HG03175 (cell line): ENCODE measurements around the gene ARHGAP33.
"Not testable (repeated sequence)": the region's sequence is repeated elsewhere in the genome, so short reads cannot be mapped to it uniquely, and the experiment has no call there.

ENCODE experiments used
- ATAC-seq: cut with Tn5 transposase; IDR thresholded peaks from one replicate; pipeline ENCODE4 v1.9.1; 2021; ENCODE audit warnings: mild to moderate bottlenecking, moderate library complexity; ENCODE audit not compliant: unreplicated experiment

ARHGAP33 gene

DNA sequence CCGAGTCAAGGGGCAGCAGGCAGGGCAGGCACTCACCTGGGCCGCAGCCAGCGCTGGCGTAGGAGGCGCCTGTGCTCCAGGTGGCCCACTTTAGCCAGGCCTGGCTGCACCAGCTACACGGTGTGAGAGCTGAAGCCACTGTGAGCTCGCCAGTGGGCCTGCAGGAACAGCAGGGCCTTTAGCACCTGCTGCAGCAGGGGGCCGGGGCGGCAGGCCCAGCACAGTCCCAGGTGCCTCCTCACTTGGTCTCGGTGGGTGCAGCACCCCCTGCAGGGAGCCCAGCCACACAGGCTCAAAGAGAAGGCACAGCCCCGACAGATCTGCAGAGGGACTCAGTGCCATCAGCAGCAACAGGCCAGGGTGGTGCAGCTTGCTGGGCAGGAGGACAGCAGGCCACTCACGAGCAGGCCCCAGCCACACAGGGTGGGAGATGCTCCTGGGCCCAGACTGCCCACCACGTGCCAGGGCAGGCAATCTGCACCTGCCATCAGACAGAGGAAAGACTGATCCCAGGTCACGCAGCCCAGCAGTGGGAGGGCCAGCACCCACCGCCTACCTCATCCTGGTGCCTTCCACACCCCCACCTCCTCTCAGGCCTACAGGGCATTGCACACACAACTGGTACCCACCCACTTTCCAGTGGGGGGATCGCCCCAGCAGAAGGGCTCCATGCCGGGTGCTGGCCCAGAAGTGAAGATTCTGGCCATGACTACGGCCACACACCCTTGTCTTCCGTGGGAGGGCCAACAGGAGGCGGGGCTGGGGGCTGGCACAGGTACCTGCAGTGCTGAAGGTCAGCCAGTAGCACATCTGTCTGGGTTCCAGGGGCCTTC lies 15.8 kb downstream of the ARHGAP33 start:
- no peak for ATAC-seq

DNA sequence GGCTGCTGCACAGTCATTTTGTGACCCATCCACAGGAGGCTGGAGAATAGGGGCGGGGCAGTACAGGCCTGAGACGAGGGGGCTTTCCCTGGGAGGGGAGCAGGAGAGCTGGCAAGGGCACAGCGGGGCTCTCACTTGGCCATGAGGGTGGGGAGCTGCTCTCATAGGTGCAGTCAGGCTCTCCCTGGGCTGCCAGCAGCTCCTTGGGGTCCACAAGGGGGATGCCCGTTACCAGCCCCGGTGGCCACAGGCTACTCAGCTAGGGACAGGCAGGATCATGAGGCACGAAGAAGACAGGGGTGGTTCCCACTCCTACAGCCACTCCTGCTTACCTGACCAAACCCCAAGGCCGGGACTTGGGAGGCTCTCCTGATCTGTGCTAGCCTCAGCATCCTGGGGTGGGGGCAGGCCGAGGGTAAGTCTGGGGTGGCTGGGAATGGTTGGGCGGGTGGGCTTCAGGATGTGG lies 16.5 kb downstream of the ARHGAP33 start:
- no peak for ATAC-seq

- ATAC-seq = no peak
These were observed 16.9 kb downstream of the ARHGAP33 start for GRCh38 chr19:35792312-35792711.

DNA sequence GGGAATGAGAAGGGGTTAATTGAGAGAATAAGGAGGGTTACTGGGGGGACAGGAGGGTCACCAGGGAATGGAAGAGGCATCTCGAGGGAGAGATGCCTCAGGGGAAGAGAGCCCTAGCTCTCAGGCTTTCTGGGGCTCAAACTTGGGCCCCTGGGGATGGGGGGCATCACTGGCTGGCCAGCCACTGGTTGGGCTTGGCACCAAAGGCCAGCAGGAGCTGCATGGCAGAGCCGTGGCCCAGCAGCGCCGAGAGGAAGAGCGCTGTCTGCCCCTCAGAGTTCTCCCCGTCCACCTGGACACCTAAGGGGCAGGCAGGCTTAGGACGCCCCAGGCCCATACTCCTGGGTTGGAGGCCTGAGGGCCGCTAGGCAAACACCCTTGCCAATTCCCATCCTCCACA lies 17.5 kb downstream of the ARHGAP33 start:
- ATAC-seq = no peak

DNA sequence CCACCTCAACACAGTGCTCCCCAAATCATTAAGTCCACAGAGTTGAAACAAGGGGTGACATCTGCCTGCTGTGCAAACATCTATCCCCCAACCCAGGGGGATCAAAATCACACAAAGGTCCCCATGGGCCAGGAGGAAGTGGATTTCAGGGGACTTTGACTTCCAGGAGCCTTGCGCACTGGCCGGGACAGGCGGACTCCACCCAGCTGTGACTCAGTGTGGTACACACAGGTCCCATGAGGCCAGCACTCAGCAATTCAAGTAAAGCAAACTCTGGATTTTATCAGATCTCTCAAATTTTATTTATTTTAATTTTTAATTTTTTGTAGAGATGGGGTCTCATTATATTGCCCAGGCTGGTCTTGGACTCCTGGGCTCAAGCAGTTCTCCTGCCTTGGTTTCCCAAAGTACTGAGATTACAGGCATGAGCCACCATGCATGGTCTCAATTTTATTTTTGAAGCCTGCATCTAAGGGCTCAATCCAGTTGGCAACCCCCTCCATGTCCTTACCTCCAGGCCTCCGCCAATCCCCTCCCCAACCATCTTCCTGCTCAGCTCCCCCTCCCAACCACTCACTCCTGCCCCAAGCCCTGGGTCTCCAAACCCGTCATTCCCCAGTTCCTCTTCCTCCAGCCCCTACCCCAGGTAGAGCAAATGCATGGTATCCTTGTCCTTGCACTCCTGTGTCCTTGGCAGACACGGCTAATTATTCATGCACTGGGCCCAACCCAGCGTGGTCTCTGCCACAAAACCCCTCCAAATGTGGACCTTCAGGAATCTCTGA lies 18.2 kb downstream of the ARHGAP33 start:
- no peak for ATAC-seq

GRCh38 chr19:35795564-35795963 lies 20.2 kb downstream of the ARHGAP33 start:
- ATAC-seq = not testable (repeated sequence)

DNA sequence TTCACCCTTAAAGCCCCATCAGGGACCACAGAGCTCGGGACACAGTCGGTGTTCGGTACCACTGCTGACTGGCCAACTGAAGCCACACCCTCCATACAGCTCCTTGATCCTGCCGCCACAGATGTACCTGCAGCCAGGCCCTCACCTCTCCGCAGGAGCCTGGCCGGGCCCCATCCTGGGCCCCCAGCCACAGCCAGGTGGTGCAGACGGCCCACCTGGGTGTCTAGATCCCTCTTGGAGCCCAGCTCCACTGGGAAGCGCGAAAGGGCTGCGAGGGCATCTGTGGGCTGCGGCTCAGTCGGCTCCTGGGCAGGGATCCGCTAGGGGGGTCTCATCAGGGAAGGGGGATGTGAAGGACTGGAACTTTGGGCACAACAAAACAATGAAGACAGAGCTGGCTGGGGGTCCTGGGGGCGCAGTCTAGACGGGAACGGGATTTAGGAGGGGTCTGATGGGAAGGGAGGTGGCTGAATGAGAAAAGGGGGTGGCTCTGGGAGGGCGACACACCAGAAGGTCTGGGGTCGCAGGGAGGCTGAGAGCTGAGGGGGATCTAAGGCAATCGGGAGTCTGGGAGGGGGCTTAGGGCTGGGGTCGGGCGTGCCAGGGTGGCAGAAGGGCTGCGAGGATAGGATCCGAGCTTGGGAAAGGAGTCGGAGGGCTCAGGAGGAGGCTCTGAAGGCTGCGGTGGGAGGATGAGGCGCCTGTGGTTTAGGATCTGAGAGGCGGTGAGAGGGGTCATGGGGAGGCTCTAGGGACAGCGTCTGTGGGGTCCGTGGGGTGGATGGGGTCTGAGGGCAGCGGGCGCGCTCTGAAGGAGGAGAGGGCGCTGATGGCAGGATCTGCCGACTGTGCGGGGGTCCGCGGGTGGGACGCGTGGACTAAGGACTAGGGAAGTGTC lies 21.5 kb downstream of the ARHGAP33 start:
- ATAC-seq = no peak

- ATAC-seq = no peak
These were observed 22.3 kb downstream of the ARHGAP33 start for GRCh38 chr19:35797663-35798062.

- ATAC-seq = no peak
These were observed 26.5 kb downstream of the ARHGAP33 start for GRCh38 chr19:35801828-35802227.

DNA sequence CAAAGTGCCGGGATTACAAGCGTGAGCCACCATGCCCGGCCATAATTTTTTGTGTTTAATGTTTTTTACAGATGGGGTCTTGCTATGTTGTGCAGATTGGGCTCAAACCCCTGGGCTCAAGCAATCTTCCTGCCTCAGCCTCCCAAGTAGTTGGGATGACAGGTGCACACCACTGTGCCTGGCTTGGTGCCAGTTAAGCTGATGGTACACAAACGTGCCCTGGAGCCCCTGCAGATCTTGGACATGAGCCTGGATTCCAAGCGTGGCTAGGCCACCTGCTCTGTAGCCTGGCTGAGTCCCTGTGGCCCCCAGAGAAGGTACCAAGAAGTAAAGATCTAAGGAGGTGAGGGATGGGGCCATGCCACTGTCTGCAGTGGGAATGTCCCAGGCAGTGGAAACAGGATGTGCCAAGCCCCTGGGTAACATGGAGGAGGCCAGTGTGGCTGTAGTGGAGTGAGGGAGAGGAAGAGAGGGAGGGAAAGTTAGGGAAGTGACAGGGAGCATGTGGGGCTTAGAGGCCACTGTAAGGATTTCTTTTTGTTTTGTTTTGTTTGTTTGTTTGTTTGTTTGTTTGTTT lies 30.2 kb downstream of the ARHGAP33 start:
- no peak for ATAC-seq

DNA sequence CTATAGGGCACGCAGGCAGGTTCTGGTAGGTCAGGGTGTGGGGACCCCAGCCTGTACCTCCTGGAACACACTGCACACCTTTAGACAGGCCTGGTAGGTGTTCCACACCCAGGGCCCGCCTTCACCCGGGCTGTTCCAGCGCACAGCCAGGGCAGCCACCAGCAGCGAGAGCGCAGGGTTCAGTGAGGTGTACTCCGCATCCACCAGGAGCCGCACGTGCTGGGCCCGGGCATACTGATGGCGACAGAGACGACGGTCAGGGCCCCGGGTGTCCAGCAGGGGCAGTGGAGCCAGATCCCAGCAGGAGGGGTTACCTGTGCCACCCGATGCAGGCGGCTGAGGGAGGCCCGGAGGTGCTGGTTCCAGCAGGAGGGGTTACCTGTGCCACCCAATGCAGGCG lies 31.2 kb downstream of the ARHGAP33 start:
- ATAC-seq = no peak

DNA sequence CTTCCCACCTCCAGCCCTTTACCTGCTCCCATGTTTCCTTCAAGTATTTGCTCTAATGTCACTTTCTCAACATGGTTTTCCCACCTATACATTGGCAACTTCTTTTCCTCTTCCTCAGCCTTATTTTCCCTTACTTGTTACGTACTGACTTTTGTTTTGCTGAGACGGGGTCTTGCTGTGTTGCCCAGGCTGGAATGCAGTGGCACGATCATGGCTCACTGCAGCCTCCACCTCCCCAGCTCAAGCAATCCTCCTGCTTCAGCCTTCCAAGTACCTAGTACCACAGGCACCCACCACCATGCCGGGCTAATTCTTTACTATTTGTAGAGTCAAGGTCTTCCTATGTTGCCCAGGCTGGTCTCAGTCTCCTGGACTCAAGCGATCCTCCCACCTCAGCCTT lies 32.3 kb downstream of the ARHGAP33 start:
- ATAC-seq = no peak

DNA sequence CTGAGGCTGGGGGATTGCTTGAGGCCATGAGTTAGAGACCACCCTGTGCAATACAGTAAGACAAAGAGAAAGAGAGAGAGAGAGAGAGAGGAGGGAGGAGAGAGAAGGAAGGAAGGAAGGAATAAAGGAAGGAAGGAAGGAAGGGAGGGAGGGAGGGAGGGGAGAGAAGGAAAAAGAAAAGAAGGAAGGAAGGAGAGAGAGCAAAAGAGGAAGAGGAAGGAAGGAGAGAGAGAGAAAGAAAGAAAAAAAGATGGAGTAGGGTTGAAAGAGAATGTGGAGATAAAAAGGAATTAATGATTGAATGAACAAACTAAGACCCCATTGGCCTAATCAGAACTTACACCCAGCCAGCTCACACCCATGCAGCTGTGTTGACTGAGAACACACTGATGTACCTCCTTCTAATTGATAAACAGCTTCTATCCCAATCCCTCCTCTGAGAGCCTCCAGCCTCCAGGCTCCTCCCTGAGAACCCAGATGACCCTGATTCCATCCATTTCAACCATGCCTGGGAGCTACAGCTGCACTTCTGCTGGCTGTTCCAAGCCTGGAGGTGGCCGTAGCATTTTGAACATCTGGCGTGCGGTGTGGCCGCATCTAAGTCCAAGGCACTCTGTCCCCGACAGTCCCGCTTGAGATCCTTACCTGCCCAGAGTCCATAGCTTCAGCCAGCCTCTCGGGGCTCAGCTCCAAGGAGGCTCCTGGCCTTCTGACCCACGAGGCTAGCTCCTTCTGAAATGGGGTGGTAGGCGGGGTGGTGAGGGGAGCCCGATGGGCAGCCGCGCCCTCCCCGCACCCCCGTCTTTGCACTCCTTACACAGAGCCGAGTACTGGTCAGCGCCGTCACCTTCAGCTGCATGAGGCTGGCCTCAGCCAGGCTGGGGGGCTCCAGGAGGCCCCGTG lies 36.2 kb downstream of the ARHGAP33 start:
- no peak for ATAC-seq

- no peak for ATAC-seq
These were observed 37.1 kb downstream of the ARHGAP33 start, which contains the start of gene PRODH2 for GRCh38 chr19:35812220-35813042. Gene PRODH2 (minus strand): TSS chr19:35812845. CDS start chr19:35812805, 40 bp downstream.

- no peak for ATAC-seq
These were observed 37.9 kb downstream of the ARHGAP33 start for GRCh38 chr19:35813043-35813890.

DNA sequence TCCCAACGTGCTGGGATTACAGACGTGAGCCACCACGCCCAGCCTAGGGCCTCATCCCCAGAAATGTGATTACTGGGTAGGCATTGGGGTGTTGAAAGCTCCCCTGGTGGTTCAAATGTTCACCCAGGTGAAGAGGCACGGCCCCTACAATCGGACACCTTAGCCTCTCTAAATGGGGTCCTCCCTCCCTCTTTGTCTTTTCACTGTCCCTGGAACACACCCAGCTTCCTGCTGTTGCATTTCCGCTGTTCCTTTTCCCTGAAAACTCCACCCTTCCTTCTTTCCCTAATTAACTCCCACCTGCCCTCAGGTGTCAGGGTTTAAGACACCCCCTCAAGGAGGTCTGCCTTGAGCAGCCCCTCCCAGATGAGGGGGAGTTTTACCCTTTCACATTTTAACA lies 40.9 kb downstream of the ARHGAP33 start:
- no peak for ATAC-seq

DNA sequence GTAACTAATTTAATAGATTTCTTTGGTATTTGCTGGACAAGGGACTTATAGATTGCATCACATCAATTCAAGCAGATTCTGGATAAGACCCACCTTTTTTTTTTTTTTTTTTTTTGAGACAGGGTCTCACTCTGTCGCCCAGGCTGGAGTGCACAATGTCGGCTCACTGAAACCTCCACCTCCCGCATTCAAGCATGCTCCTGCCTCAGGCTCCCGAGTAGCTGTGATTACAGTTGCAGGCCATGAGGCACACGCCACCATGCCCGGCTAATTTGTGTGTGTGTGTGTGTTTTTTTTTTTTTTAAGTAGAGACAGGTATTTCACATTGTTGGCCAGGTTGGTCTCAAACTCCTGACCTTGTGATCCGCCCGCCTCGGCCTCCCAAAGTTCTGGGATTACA lies 41.5 kb downstream of the ARHGAP33 start:
- ATAC-seq = no peak

DNA sequence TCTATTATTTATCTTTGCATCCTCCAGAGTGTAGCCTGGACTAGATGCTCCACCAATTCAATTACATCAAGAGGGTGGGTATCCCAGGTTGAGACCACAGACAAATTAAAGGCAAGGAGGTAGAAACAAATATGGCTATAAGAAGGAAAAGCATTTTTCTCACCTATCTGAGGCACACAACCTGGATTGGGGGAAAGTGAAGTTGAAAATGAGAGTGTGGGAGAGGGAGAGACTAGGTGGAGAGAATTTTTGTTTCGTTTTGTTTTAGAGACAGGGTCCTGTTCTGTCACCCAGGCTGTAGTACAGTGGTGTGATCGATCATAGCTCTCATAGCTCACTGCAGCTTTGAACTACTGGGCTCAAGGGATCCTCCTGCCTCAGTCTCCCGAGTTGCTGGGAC lies 43.1 kb downstream of the ARHGAP33 start:
- no peak for ATAC-seq
